ENCODE data around the gene GCC2.

- TF ChIP-seq SIN3A (IDR thresholded peaks at IDR 0.05; ENCODE audit: borderline replicate concordance, insufficient read depth, low read length) = no peak
- TF ChIP-seq REST (IDR thresholded peaks at IDR 0.05; ENCODE audit: insufficient read depth in 1 of 2, low read depth in 2 of 2, low read length in 2 of 2) = no peak
- TF ChIP-seq POLR2AphosphoS5 (IDR thresholded peaks at IDR 0.05; ENCODE audit: low read depth, low read length) = no peak
- TF ChIP-seq TAF1 (IDR thresholded peaks at IDR 0.05; ENCODE audit: borderline replicate concordance, insufficient read depth, low read length) = no peak
- TF ChIP-seq FOXP2 (optimal IDR thresholded peaks at IDR 0.05; ENCODE audit: borderline replicate concordance, extremely low read depth, extremely low read length, insufficient read depth) = no peak
Observed at GRCh38 chr2:108399479-108399878, 49.5 kb upstream of the GCC2 start.
